Stimulated activated CD8-positive, alpha-beta memory T cell treated with anti-CD3 and anti-CD28 coated beads, Interleukin-4, amount 100 ng/mL, for 1 hour (primary cell): ENCODE results near the gene LMF1.
"Not testable (repeated sequence)": the region's sequence is repeated elsewhere in the genome, so short reads cannot be mapped to it uniquely, and the experiment has no call there.

Experiments
- DNase-seq, 2 donors: peaks; one replicate each; pipeline ENCODE4 v3.0.0-alpha.2; 2020; ENCODE audit warnings: low read depth in 2 of 2, low spot score in 1 of 2

Gene LMF1

DNA sequence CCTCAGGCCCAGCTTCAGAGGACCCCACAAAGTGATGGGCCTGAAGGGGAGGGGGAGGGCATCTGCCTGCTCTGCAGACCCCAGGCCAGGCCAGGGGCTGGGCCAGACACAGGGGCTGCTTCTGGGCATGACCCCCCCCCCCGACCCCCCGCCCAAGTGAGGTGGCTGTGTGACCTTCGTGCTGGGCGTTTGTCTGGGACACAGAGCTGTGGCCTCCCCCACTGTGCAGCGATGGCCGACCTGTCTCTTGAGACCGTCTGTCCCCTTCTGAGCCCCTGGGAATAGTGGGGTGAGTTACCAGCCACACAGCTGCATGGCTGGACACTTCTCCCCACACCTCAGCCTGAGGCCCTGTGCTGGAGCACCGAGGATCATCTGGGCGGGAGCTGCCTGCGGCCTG, 135.4 kb downstream of the LMF1 start:
- DNase-seq = no peak

DNA sequence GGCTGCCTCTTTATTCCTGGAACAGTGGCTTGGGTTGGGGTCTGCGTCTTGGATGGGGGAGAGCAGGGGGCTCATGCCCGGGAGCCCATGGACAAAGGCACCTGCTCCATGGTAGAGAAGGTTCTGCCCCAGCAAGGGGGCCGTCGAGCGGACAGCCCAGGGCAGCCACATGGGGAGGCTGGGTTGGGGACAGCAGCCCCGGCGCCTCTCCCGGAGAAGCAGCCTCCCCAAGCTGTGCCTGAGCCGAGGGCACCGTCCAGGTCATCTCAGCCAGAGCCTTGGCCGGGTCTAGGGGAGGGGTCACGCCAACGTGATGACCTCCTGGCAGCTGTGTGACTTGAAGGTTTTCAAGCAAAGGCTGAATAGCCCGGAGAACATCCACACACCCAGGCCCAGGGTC, 137.4 kb downstream of the LMF1 start:
- no peak for DNase-seq

DNA sequence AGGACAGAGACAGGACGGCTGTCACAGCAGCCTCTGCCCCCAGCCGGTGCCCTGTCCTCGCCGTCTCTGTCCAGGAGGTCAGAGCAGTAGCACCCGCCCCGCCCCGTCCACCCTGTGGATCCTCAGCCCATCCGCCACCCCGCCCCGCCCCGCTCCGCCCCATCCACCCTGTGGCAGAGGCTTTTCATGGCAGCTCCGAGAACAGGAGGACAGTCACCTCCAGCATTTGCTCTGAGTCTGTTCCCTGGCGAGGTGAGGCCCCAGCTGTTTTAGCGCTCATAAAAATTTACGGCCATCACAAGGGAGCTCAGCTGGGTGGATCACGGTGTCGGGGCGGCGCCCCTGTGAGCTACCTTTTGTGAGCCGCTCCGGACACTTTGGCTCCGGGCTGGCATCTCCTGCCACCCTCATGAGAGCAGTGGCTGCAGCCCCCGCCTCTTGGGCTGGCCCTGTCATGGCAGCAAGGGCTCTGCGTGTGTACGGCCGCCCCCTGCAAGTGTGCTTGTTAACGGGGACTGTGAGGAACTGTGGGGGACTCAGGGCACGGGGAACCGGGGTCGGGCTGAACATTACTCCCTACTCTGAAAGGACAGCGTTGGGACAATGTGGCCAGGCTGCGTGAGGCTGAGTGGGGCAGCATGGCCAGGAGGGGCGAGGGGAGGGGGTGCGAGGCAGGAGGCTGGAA, 138.0 kb downstream of the LMF1 start:
- no peak for DNase-seq

DNA sequence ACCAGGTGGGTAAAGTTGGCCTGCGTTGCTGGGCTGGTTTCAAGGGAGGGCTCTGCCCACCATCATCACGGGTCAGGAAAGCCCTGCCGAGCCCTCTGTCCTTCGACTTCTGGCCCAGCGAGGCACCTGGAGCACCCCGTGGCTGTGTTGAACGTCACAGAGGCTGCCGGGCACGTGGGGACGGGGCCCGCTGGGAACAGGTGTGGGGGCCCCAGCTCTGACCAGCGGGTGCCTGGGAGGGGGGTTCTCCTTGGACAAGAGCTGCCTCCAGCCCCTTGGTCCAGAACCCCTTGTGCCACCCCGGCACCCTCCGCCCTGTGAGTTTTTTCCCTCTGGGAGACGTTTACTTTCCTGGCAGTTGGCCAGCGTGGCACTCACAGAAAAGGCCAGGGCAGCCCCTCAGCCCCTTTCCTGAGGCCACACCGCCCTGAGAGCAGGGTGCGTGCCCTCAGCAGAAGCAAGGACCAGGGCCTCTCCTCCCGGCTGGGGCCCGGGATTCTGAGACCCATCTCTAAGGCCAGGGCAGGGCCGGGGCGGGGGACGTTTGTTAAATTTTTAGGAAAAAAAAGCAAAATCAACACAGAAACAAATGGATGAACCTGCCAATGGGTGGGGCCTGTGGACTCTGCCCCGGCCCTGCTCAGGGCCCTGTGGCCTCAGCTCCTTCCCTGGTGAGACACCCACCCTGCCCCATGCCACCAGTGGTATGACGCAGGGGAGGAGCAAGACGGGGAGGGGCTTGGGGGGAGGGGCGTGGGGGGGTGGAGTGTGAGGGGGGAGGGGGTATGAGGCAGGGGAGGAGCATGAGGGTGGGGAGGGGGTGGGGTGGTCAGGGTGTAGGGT, 139.0 kb downstream of the LMF1 start:
- DNase-seq = no peak

DNA sequence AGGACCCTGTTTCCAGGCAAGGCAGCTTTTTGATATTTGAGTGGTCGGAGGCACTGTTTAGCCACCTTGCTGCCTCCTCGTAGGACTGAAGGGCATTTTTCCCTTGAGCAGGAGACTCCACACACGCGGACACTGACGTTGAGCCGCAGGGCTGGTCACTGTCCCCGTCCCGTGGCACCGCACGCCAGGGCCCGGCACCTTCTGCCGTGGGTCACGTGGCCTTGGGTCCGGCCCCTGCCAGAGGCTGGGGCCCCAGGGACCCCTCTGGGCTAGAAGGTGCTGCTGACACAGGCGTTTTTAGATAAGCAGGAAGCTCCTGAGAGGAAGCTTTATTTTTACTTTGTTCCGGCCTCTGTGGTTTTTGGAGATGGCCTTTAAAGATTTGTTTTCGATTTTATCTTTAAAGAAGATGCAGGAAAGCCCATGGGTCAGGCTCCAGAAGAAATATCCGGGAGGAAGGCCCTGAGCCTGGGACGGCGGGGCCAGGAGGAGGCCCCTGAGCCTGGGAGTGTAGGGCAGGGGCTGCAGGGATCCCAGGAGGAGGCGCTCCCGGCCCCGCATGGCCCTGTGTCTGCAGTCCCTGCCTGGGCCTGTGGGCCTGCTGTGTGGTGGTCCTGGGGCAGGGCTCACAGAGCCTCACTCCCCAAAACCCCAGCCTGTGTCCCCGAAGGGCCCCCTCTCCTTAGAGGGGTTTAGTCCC, 139.8 kb downstream of the LMF1 start:
- no peak for DNase-seq

DNA sequence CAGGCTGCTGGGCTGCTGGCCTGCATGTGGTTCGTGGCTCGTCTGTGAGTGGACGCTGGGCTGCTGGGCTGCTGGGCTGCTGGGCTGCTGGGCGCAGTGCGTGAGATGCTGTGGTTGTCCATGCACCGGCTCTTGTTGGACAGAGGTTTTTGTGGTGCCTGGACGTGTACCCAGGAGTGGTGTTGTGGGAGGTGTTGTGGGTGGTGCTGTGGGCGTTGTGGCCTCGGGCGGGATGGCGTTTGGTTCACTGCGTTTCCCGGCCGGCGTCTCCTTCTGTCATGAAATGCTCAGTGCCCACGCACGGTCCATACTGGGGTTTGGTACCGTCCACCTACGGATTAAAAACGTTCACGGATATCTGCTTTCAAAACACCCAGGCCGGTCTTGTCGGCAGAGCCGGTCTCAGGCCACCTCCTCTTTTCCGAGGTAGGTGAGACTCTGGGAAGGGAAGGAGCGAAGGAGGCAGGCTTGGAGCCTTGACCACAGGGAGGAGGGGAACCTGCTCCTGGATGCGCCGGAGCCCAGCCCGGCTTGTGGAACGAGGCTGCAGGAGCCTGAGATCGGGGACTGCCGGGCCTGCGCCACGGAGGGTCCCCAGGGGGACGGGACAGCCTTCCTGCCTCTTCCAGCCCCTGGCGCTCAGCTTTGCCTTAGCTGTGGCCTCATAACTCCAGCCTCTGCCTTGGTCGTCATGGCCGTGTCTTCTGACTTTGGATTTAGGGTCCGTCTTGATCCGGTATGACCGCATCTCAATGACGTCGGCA, 140.5 kb downstream of the LMF1 start:
- DNase-seq = no peak

DNA sequence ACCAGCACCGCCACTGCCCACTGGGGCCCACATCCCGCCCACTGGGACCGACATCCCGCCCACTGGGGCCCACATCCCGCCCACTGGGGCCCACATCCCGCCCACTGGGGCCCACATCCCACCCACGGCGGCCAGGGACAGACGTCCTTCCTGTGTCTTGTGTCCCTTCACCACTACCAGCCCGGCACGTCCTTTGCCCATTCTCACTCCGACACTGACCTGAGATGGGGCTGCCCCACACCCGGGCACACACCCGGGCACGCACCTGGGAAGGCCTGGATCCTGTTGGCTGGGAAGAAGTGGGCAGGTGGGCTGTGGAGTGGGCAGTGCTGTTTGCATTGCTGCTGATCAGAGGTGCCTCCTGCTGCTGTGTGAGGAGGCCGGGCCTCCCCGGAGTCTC, 141.9 kb downstream of the LMF1 start:
- no peak for DNase-seq

DNA sequence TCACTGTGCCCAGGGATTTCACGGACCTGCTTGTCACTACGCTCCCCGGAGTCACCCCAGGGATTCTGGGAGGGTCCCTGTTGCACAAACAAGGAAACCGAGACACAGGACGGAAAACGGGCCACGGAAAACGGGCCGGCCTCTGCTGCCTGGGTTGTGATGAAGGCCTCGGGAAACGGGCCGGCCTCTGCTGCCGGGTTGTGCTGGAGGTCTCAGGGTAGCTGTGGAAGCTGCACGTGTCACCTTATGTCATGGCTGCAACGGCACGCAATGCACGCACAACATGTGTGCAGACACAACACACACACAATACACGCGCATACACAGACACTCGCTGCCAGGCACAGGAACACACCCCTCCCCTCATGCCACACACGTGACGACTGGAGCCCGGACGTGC, 143.3 kb downstream of the LMF1 start:
- no peak for DNase-seq

DNA sequence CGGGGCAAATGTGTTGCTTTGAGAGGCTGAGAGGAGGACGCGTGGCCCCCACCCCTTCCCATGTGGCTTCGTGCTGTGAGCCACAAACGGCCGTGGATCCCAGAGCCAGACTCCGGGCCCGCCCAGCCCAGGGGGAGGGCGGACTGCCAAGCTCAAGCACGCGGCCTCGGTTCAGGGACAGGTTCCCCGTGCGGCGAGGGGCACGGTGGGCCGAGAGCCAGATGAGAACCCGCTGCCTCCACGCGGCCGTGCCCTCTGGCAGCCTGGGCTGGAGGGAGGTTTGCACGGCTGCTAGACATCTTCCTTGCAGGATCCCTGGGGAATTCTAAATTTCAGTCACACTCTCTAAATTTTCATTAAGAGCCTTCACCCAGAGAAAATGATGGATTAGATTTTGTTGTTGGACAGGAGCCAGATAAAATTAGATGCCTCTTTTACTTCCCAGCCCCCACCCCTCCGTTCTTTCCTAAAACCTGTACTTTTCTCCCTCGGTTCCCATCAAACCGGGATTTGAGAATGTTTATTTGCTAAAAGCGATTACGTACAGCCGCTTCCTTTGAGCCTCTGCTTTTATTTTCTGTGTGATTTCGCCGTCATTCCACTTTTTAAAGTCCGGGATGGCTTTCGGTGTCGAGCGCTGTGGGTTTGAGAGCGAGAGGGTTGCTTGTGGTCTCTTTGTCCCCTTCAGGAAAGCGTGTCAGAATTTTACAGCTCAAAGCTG, 145.3 kb downstream of the LMF1 start:
- DNase-seq = no peak

DNA sequence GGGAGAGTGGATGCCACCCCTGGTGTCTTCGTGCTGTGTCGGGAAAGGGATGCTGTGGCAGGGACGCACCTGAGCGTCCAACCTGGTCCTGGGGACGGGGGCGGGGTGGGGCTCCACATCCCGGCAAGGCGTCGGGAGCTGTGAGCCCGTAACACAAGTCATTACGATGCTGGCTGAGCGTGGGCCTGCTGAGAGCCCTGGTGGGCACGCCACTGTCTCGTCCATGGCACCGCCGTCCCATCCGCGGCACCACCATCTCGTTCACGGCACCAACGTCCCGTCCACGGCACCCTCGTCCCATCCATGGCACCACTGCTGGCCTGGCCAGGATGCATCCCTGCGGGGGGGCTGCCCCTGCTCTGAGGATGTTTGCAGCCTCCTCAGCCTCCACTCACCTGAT, 146.2 kb downstream of the LMF1 start:
- DNase-seq = no peak

DNA sequence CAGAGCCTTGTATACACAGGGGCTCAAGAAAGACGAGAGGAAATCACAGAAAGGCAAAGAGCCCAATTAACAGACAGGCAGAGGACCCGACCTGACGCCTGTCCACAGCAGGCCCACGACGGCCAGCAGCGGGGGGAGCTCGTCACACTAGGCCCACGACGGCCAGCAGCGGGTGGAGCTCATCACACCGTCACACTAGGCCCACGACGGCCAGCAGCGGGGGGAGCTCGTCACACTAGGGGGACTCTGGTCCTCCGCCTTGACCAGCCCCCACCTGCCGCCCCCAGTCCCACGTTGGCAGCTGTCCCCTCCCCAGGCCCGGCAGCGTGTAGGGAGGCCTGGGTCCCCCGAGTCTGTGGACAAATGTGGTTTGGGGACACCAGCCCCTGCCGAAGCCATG, 146.6 kb downstream of the LMF1 start:
- no peak for DNase-seq

DNA sequence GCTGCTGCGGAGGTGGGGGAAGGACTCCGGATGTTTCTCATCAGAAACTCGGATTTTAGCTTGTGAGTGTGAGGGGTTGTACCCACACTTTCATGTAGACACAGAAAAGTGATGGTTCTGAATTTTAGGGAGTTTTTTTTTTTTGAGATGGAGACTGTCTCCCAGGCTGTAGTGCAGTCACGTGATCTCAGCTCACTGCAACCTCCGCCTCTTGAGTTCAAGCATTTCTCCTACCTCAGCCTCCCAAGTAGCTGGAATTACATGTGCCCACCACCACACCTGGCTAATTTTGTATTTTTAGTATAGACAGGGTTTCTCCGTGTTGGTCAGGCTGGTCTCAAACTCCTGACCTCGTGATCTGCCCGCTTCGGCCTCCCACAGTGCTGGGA, 147.9 kb downstream of the LMF1 start:
- DNase-seq = no peak

DNA sequence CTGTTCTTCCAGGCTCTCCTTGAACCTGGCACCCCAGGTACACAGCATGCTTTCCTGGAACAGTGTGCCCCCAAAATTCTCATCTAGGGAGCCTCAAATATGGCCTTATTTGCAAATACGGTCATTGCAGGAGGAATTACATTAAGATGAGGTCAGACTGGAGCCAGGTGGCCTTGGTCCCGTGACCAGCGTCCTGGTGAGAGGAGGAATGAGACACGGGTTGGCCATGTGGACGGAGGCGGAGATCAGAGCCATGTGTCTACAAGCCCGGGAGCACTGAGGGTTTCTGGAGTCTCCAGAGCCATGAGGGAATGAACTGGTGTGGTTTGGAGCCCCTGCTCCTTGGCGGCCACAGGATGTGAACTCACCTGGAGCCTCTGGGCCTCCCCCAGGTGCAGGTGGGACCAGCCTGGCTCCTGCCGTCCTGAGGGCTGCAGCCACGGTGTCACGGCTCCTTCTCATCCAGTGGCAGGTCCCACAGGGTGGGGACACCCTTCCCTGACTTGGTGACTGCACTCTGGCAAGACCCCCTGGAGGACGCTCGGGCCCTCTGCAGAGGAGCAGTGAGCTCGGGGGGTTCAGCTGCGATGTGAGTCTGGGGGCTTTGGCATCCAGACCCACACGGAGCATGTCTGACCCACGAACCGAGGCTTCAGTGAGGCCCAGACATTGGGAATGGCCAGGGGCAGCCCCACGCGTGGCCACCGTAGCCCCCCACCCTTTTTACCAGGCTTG, 148.4 kb downstream of the LMF1 start:
- no peak for DNase-seq

DNA sequence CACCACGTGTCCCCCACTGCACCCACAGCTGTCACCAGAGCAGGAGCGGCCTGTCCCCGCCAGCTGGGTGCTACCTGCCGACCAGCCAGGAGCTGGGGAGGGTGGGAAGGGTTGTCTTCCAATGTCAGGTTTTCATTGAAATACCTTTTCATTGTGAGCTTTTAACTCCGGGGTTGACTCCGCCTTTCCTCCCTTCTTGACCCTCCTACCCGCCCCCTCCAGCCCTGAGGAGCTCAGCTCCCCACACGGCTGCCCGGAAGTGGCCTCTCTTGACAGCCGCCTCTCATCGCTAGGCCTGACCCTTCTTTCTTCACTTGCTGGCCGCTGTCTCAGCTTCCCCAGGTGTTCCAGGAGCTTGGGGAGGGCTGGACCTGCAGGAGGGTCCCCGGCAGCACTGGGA, 149.0 kb downstream of the LMF1 start:
- DNase-seq = no peak

DNA sequence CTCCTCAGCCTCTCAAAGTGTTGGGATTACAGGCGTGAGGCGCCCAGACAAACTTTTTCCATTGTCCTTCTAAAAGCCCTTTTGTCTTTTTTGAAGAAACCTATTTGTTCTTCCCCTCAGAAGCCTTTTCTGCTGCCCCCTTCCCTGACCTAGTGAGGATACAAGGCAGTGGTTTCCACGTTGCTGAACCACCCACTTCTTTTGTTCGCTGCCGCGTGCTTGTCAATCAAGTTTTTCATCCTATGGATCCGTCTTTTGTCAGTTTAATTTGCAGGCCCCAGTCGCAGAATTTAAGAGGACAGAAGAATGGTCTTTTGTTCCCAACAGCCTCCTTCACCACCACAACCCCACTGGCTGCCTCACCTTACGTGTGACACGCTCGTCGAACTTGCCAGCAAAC, 150.0 kb downstream of the LMF1 start:
- DNase-seq = no peak

DNA sequence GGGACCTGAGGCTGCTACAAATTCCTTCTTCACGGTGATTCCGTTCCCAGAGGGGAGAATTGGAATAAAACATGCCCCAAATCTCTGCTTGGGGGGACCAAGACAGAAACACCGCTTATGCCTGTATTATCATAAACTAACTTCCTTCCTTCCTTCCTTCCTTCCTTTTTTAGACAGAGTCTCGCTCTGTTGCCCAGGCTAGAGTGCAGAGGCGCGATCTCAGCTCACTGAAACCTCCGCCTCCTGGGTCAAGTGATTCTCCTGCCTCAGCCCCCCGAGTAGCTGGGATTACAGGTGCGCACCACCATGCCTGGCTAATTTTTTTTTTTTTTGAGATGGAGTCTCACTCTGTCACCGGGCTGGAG, 150.8 kb downstream of the LMF1 start:
- not testable (repeated sequence) for DNase-seq

DNA sequence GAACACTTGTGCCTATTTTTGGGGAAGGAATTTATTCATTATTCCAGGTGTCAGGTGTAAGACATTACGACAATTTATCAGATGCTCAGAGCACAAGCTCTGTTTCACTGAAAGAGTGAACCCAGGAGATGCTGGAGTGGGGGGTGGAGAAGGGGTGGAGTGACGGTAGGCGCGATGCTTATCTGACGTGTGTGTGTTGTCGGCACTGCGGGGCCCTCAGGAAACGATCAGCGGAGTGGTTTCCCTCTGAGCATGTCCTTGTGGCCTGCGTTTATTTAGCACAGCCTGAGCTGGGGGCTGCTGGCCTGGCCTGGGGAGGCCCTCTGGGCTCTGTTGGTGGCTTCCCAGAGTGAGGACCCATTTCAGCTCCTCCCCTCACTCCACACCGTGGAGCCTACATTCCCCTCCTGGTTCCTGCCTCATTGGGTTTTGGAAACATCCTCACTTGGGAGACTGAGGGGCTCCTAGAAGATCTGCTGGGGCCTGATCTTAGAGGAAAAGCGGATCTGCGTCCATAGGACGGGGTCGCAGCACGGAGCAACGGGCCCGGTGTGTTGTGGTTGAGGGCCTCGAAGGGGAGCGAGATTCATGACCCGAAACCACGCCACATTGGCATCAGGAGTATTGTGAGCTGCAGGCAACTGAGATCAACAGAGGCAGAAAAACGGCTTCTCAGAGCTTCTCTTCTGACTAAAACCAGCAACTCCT, 151.3 kb downstream of the LMF1 start:
- peak in 1 of 2 donors; percentile 16 for DNase-seq

DNA sequence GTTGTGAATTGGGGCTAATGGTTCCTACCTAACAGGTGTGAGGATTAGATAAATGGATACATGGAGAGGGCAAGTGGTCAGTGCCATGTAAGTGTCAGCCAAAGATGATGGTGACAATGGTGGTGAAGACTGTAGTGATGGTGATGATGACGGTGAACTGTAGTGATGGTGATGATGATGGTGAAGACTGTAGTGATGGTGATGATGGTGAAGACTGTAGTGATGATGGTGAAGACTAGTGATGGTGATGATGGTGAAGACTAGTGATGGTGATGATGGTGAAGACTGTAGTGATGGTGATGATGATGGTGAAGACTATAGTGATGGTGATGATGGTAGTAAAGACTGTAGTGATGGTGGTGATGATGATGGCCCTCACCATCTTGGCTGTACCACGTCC, 152.2 kb downstream of the LMF1 start:
- no peak for DNase-seq

DNA sequence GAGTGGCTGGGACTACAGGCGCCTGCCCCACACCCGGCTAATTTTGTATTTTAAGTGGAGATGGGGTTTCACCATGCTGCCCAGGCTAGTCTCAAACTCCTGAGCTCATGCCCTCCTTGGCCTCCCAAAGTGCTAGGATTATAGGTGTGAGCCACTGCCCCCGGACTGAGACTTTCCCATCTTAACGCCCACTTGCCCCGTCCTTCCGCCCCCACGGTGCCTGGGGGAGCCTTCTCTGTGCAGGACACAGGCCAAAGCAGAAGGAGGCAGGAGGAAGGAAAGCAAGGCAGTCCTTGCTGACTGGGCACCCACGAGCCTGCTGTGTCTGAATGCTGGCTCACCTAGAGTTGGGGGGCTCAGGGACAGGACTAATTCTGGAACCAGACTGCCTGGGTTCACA, 152.7 kb downstream of the LMF1 start:
- DNase-seq = no peak
